HG03571 (cell line): ENCODE measurements around the gene AKR1C1.
"Not testable (repeated sequence)": the region's sequence is repeated elsewhere in the genome, so short reads cannot be mapped to it uniquely, and the experiment has no call there.

Source experiments
- ATAC-seq: cut with Tn5 transposase; IDR thresholded peaks from one replicate; pipeline ENCODE4 v1.9.1; 2021; ENCODE audit not compliant: unreplicated experiment

Gene AKR1C1

DNA sequence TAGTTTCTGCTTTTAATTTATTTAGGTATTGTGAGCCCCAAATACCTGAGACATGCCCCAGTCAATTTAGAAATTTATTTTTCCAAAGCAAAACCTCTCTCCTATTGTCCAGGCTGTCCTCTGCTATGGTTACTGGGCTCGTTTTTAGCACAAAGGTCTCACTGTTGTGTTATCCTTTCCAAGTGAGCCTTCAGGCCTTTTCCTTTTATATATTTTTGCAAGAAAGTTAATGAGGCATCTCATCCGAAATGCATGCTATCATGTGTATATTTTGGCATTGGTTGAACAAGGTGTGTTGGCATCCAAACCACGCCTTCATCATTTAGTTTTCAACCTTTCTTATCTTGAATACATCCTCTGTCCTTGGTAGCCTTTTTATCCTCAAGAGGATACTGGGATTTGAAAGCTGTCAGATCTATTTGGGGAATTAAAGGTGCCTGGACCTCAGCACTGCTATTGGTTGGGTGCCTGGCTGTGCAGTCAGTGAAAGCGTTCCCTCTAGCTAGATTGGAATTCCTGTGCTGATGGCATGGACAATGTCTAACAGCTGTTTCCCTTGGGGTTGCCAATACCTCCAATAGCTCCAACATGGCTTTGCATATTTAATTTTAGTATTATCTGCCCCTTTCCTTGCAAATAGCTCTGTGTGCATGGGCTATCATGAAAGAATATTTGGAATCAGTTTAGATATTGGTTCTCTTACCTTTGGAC, 51.1 kb downstream of the AKR1C1 start:
- ATAC-seq, result not testable (repeated sequence)

DNA sequence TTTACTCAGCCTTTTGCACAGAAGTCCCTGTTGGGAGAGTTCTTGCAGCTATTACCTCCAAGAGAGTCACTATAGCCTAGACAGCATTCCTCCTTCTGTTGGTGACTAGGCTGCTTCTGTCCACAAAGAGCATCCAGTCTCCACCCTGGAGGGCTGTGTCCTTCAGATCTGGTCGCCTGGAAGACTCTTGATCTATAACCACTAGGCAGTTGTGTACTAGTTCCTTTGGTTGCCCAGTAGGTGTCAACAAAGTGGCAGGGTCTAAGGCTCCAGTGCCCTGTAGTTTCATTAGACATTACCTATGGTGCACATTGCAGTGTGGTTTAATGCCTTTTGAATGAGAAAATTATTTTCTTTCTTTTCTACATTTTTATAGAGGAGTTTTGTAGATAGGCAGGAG, 51.7 kb downstream of the AKR1C1 start:
- ATAC-seq, result no peak

DNA sequence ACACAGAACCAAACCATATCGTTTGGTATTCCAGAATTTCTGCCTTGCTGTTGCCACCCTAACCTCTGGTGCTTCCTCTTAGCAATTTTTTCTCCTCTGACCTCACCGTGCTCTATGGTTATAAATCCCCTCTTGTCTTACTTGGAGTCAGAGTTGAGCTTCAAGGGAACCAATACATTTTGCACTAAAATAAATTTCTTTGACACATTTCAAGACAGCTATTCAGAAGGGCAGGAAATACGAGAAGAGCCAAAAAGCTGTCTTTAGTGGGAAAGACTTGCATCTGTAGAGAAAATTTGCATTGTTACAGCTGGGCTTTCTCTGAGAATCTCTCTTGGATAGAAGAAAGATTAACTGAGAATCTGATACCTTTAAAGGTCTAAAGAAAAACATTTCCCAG, 54.9 kb downstream of the AKR1C1 start:
- ATAC-seq, result no peak

DNA sequence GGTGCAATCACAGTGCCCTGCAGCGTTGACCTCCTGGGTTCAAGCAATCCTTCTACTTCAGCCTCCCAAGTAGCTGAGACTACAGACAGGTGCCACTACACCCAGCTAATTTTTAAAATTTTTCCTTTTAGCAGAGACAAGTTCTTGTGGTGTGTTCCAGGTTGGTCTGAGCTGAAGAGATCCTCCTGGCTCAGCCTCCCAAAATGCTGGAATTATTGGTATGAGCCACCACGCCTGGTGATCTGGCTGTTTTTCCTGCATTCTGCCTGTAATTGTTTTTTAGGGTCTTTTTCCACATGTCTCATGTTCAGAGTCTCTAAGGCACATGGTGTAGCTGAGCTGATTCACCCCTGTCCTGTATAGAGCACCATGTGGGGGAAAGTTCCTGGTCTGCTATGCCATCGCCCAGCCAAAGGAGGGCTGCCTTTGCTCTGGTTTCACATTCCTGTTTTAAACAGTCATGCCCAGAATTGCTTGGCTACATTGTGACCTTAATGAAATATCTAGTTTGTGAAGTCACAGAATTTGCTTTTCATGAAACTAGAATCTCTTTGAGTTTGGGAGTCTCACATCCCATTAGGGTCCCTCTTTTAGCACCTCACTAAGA, 55.6 kb downstream of the AKR1C1 start:
- ATAC-seq, result not testable (repeated sequence)

DNA sequence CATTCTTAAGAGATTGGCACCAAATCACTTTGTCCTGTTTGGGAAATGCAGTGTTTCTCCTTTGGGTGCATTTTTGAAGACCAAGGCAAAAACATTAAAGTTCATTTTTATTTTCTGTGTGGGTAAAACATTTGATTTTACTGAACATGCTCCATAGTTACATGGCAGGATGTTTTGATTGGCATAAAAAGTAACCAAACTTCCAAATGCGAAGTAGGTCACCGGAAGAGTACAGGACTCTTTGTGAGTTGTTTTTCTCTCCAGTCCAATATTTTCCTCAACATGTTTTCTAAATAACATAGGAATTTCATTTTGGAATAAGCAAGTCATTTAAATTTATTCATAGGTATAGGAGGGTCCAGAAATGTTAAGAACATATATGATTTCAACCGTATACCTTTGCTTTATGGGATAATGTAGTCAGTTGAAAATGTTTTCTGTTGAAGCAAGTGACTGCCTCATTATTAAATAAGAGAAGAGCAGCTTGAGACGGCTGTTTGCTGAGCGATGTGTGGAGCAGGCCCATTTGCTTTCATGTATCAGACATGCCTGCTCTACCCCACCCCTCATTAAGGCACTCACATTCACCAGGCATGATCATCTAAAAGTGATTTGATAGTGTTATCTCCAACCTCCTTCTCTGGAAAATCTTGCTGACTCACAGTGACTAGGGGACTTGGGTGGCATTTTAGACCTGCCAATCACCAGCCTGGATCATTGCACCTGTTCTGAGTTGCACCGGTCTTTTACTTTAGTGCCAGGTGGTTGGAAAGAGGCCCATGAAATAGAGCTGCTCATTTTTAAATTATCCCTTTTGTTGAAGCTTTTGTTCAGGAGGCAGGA, 56.8 kb downstream of the AKR1C1 start:
- ATAC-seq, result not testable (repeated sequence)

DNA sequence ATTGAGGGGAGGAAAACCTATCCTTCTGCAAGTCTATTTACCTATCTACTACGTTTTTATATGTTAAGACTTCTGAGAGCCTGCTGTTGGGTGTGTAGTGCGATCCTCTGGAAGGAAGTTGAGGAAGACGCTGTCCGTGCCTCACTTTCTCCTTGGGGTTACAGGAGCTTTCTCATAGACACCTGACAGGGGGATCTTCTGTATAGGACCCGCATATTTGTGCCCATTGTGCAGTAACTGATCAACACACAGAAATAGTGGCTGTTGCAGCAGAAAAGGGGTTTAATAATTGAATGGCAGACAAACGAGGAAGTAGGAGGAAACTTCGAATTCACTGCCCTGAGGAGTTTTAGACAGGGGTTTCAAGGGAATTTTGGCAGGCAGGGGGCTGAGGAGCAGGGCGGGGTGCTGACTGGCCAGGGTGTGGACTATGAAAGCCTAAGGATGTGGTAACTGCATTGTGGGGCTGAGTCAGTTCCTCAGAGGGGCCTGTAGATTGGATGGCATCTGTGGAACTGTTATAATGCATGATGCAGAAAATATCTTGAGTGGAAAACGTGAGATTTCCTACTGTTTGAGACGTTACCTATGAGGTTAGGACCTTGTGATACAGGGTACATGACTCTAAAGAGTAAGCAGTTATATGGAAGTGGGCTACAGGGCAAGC, 58.5 kb downstream of the AKR1C1 start:
- ATAC-seq, result not testable (repeated sequence)

DNA sequence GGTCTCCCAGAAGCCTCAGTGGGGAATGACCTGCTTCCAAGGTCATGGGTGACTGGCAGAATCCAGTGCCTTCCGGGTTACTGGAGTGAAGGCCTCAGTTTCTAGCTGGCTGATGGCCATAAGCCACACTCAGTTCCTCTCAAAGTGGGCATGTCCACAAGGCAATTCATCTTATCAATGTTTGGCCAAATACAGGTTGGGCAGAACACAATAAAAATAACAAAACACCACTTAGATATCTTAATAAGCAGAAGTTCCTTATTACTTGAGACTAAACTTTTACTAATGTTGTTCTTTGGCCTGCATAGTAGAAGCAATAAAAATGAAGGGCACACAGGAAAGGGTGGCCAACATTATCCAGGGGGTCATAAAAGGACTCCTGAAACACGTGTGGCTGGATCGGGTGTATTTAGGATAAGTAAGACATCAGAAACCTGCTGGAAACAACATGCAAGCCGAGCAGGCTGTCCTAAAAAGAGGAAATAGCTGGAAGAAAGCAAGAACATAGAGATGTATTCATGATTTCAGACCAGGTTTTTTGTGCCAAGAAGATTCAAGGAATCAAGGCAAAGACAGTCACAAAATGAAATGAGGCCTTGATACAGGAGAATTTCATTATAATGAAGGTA, 60.1 kb downstream of the AKR1C1 start:
- ATAC-seq, result no peak

DNA sequence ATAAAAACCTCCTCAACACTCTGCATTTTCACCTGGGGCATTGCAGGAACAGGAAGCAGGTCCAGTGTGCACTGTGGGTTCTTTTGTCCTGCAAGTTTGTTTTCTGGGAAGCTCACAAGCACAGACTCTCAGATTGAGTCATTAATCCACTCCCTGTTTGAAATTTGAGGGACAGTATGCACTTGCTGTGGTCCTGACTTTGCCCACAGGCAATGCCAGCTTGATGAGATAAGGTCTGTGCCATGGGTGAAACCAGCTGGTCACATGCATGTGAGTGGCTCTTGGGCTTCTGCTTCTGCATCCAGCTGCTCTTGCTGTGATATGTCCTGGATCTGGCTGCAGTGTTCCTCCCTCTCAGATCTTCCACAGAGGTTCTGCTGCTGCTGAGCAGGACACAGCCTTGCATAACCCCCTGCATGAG, 62.3 kb downstream of the AKR1C1 start:
- not testable (repeated sequence) for ATAC-seq

DNA sequence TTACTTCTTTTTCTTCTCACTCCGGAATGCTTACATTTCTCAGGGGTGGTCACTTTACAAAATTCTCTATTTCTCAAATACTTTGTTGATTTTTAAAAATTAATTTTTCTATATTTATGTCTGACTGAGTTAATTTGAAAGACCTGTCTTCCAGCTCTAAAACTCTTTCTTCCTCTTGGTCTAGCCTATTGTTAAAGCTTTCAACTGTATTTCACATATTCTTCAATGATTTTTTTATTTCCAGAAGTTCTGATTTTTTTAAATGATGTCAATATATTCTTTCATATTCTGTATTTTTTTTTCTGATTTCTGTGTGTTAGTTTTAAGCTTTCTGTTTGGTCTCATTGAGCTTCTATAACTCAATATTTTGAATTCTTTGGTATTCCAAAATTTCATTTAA, 67.8 kb downstream of the AKR1C1 start:
- ATAC-seq, result no peak

DNA sequence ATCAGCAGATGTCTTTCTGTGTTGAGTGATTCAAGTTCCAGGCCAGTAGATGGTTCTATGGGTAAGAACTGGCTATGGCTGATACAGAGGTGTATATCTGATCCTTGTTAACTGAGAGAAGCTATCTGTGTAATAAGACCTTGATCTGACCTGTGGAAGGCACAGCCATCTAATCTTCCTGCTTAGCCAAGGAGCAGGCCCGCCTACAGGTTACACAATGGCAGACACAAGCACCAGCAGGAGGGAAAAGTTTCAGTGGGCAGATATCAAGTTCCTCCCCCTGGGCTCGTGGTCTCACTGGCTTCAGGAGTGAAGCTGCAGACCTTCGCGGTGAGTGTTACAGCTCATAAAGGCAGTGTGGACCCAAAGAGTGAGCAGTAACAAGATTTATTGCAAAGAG, 68.4 kb downstream of the AKR1C1 start:
- ATAC-seq, result not testable (repeated sequence)

DNA sequence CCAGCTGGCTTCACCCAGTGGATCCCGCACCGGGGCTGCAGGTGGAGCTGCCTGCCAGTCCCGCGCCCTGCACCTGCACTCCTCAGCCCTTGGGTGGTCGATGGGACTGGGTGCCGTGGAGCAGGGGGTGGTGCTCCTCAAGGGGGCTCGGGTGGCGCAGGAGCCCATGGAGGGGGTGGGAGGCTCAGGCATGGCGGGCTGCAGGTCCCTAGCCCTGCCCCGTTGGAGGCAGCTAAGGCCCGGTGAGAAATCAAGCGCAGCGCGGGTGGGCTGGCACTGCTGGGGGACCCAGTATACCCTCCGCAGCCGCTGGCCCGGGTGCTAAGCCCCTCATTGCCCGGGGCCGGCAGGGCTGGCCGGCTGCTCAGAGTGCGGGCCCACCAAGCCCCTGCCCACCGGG, 69.2 kb downstream of the AKR1C1 start:
- not testable (repeated sequence) for ATAC-seq
